ENCODE results near the gene DMBX1.

DNA sequence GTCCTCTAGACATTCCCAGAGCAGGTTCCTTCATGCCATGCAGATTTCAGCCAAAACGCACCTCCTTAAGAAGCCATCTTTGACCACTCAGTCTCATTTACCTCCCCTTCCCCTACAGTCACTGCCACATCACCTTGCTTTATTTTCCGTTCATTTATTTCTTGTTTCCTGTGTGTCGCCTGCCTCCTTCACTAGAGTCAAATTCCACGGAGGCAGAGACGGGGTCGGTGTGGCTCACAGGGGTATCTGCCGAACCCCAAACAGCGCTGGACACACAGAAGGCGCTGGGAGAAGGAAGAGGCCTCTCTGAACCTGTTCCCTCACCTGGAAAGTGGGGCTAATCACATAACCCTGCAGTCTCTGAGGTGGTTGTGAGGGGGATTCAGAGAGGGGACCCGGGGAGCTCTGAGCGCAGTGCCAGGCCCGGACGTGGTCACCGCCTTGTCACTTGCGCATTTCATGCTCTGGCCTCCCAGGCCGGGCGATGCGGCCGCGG is 23.6 kb upstream of the DMBX1 start:
- TF ChIP-seq, protein P1, sequence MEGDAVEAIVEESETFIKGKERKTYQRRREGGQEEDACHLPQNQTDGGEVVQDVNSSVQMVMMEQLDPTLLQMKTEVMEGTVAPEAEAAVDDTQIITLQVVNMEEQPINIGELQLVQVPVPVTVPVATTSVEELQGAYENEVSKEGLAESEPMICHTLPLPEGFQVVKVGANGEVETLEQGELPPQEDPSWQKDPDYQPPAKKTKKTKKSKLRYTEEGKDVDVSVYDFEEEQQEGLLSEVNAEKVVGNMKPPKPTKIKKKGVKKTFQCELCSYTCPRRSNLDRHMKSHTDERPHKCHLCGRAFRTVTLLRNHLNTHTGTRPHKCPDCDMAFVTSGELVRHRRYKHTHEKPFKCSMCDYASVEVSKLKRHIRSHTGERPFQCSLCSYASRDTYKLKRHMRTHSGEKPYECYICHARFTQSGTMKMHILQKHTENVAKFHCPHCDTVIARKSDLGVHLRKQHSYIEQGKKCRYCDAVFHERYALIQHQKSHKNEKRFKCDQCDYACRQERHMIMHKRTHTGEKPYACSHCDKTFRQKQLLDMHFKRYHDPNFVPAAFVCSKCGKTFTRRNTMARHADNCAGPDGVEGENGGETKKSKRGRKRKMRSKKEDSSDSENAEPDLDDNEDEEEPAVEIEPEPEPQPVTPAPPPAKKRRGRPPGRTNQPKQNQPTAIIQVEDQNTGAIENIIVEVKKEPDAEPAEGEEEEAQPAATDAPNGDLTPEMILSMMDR (IDR thresholded peaks at IDR 0.05 in 8 of 11, conservative IDR thresholded peaks at IDR 0.05 in 3 of 11) = no peak
- no peak for TF ChIP-seq POLR2A (IDR thresholded peaks at IDR 0.05)
